Nephron (organoid): ENCODE measurements around the gene MAPK4.
A peak's percentile ranks its signal among the peaks of the same experiment; 100 is the strongest.

Source experiments
- H3K27ac Mint-ChIP-seq, 3 experiments: 2 replicates each; pipeline ENCODE4 v1.8.0; 2020; ENCODE audit warnings: mixed read lengths in 3 of 3, mild to moderate bottlenecking in 2 of 3, moderate library complexity in 1 of 3
- H3K27me3 Mint-ChIP-seq: 2 replicates; pipeline ENCODE4 v1.8.0; 2021; ENCODE audit warnings: low read depth, mild to moderate bottlenecking, moderate library complexity, mixed read lengths
- H3K36me3 Mint-ChIP-seq: 2 replicates; pipeline ENCODE4 v1.8.0; 2020; ENCODE audit warnings: low read depth, mixed read lengths
- H3K4me1 Mint-ChIP-seq: 2 replicates; pipeline ENCODE4 v1.8.0; 2020; ENCODE audit warnings: mixed read lengths
- H3K4me3 Mint-ChIP-seq, 3 experiments: 2 replicates each; pipeline ENCODE4 v1.8.0; 2020; ENCODE audit warnings: mild to moderate bottlenecking in 3 of 3, mixed read lengths in 3 of 3, moderate library complexity in 2 of 3
- H3K9me3 Mint-ChIP-seq: 2 replicates; pipeline ENCODE4 v1.8.0; 2020; ENCODE audit warnings: mixed read lengths
- CTCF ChIP-seq, 3 experiments: fragments of 200-600 bp; sonication (generic); IDR thresholded peaks; one replicate each; pipeline ENCODE4 v1.5.0; 2021; ENCODE audit warnings: antibody characterized with exemption in 3 of 3; ENCODE audit not compliant: unreplicated experiment in 3 of 3

Gene MAPK4

GRCh38 chr18:50627594-50628532 lies 68.0 kb downstream of the MAPK4 start:
- no peak for TF ChIP-seq CTCF (IDR thresholded peaks at IDR 0.05; ENCODE audit: unreplicated experiment in 3 of 3)
- peaks cover 2% of the 10 kb centered on the region for H3K9me3 Mint-ChIP-seq
- no peaks in the 10 kb centered on the region for H3K36me3 Mint-ChIP-seq
- H3K4me3 Mint-ChIP-seq: no peak overlapping the region
- peaks cover 50% of the 10 kb centered on the region for H3K4me1 Mint-ChIP-seq
- H3K27ac Mint-ChIP-seq: no peak overlapping the region
- peaks cover 42% of the 10 kb centered on the region for H3K27me3 Mint-ChIP-seq

- peaks cover 2% of the 10 kb centered on the region for H3K9me3 Mint-ChIP-seq
- TF ChIP-seq CTCF (IDR thresholded peaks at IDR 0.05; ENCODE audit: unreplicated experiment in 3 of 3): no peak
- H3K27me3 Mint-ChIP-seq: peaks cover 35% of the 10 kb centered on the region
- H3K4me1 Mint-ChIP-seq: peaks cover 43% of the 10 kb centered on the region
- no peak overlapping the region for H3K4me3 Mint-ChIP-seq
- H3K27ac Mint-ChIP-seq: no peak overlapping the region
- no peaks in the 10 kb centered on the region for H3K36me3 Mint-ChIP-seq
These were observed 68.6 kb downstream of the MAPK4 start for GRCh38 chr18:50628533-50628905.

GRCh38 chr18:50629148-50629631 lies 69.3 kb downstream of the MAPK4 start:
- Mint-ChIP-seq H3K27me3 (peaks cover 35% of the 10 kb centered on the region), H3K4me3 (peak overlapping the region in 1 of 3 experiments; percentile 22), H3K4me1 (peaks cover 43% of the 10 kb centered on the region), H3K9me3 (peaks cover 2% of the 10 kb centered on the region), H3K27ac (peak overlapping the region in 2 of 3 experiments; percentile 1 to 37), H3K36me3 (no peaks in the 10 kb centered on the region)
- no peak for TF ChIP-seq CTCF (IDR thresholded peaks at IDR 0.05; ENCODE audit: unreplicated experiment in 3 of 3)

DNA sequence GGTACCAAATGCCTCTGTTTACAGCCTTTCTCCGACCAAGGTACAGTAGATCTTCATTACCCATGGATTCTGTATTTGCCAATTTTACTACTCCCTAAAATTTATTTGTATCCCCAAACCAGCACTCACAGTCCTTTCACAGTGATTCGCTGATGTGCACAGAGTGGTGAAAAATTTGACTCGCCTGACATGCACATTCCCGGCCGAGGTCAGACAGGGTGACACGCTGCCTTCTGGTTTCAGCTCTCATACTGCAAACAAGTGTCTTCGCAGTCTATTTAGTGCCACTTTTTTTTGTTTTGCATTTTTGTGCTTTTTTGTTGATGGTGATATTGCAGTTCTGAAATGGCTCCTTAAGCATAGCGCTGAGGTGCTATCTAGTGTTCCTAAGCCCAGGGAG lies 71.0 kb downstream of the MAPK4 start:
- no peaks in the 10 kb centered on the region for H3K36me3 Mint-ChIP-seq
- H3K4me3 Mint-ChIP-seq: no peak overlapping the region
- H3K27me3 Mint-ChIP-seq: peaks cover 26% of the 10 kb centered on the region

GRCh38 chr18:50632895-50633515 lies 73.1 kb downstream of the MAPK4 start:
- Mint-ChIP-seq H3K27me3 (peaks cover 21% of the 10 kb centered on the region), H3K4me3 (no peak overlapping the region), H3K36me3 (no peaks in the 10 kb centered on the region), H3K27ac (no peak overlapping the region), H3K9me3 (no peaks in the 10 kb centered on the region), H3K4me1 (peaks cover 41% of the 10 kb centered on the region)
- no peak for TF ChIP-seq CTCF (IDR thresholded peaks at IDR 0.05; ENCODE audit: unreplicated experiment in 3 of 3)

More for the DNA sequence above, 71.0 kb downstream of the MAPK4 start:
- no peak for TF ChIP-seq CTCF (IDR thresholded peaks at IDR 0.05; ENCODE audit: unreplicated experiment in 3 of 3)
- Mint-ChIP-seq H3K4me1 (peaks cover 43% of the 10 kb centered on the region), H3K9me3 (no peaks in the 10 kb centered on the region), H3K27ac (no peak overlapping the region)
